ENCODE data around the gene ITPK1.

GRCh38 chr14:93079865-93080403 lies 35.8 kb downstream of the ITPK1 start:
- TF ChIP-seq ZNF639 (tag by site-specific recombination; IDR thresholded peaks at IDR 0.05) (no peak), CTCF (tag by site-specific recombination; IDR thresholded peaks at IDR 0.05) (no peak)
